NCI-H345 treated with DMSO at 0.1 percent for 48 hours (cell line): Measurements from ENCODE around the gene SMAD6.

Source experiments
- DNase-seq: peaks from one replicate; lab custom pipeline; 2025; ENCODE audit not compliant: unreplicated experiment; lab: John Stamatoyannopoulos, UW

Gene SMAD6

GRCh38 chr15:66702035-66702786, at the start of gene SMAD6:
Gene SMAD6 (plus strand): TSS chr15:66702236. CDS start chr15:66703259, 1,023 bp downstream.
- no peak for DNase-seq

DNA sequence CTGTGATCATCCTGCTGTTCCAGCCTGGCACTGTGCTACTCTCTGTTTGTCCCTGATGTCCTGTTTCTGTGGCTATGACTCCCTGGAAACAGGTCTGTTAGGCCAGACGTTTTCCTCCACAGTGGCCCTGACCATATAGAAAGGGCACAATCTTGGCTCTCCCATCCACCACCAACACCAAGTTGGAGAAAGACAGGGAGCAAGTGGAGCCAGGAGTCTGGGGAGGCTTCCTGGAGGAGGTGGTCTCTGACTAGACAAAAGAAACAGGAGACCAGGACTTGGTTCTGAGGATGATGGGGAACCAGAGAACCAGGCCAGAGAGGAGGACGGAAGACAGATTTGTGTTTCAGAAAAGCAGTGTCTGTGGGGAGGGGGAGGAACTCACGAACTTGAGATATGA, 49.2 kb upstream of the SMAD6 start:
- no peak for DNase-seq

DNA sequence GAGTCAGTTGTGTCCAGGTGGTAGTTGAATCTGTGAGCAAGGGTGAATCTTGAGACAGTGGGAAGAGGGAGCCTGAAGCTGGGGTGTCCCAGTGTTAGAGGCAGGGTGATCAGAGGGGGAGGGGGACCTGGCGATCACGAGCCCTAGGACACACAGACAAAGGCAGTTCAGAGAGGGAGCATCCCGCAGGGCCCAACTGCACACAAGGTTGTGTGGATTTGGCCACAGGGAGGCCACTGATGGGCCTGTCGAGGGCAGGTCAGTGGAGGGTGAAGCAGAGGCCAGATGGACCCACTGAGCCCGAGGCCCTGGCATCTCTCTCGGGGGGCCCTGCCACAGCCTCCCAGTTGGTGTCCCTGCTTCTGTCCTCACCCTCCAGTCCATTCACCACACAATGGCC, 48.6 kb upstream of the SMAD6 start:
- no peak for DNase-seq

DNA sequence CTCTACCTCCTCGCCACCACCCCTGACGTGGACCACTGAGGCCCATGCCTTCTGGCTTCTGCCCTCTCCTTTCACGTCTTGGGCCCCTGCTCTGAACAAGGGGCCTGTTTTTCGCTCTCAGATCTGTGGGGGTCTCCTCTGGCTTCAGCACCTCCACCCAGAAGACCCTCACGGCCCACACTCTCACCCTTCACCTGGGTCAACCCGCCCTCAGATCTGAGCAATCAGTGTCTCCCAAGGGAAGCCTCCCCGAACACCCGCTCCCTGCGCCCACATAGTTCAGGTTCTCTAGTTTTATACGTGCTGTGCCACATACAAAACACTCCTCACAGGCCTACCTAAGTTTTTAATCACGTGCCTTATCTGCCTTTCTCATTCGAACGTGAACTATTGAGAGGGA, 48.2 kb upstream of the SMAD6 start:
- no peak for DNase-seq

- no peak for DNase-seq
These were observed 47.7 kb upstream of the SMAD6 start for GRCh38 chr15:66654361-66654738.

DNA sequence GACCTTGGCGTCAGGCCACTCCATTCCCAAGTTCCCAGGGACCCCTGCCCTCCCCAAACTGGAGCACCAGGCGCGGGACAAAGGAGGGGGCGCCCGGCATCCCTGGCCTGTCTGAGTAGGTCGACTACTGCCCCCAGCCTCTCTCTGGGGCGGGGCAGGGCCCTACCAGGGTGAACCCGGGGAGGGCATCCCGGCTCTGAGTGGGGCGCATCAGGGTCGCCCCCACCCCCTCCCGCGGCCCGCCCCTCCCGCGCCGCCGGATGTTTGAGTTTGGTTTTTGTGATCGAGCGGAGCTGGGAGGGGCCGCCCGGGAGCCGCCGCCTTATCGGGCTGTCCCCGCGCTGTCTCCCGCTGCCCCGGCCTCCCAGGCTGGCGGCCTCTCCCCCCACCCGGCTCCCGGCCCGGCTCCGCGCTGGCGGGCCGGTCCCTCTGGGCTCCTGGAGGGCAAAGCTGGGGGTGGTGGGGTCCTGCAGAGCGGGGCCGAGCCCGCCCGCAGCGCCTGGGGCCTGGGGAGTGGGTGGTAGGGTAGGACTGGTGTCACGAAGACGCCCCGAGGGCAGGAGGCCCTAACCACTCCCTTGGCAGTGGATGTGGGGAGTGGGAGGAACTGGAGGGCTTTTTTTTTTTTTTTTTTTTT, 47.2 kb upstream of the SMAD6 start:
- DNase-seq: no peak

DNA sequence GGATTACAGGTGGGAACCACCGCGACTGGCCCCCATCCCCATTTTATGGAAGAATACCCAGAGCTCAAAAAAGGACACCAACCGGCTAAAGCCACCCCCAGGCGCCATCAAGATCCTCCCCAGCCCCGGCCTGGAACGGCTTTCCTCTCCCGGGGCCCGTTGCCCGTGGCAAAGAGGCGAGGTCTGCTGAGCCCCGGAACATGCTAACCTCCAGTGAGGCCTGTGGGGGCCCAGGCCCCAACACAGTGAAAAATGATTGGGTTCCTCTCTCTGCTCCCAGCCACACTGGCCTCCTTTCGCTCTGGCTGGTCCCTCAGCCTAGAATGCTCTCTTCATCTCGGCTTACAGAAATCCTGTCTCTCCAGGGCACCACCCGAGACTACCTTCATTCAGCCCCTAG, 46.5 kb upstream of the SMAD6 start:
- DNase-seq: no peak

DNA sequence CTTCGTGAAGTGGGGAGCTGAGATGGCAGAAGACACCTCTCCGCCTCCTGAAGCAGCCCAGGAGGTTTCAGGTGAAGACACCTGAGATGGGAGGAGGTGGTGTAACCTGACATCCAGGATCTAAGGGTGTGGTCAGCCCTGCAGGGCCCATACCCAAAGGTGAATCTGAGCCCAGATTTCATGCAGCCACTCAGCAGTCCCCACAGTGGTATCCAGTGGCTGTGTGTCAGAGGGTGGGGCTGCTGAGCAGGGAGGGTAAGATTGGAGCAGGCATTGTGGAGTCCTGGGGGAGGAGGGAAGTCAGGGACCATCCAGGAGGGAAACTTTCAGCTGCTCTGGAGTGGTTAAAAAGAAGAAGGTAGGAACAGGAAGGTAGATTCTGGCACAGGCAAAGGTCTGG, 46.0 kb upstream of the SMAD6 start:
- no peak for DNase-seq

GRCh38 chr15:66657185-66658020, 44.6 kb upstream of the SMAD6 start:
- DNase-seq: no peak

DNA sequence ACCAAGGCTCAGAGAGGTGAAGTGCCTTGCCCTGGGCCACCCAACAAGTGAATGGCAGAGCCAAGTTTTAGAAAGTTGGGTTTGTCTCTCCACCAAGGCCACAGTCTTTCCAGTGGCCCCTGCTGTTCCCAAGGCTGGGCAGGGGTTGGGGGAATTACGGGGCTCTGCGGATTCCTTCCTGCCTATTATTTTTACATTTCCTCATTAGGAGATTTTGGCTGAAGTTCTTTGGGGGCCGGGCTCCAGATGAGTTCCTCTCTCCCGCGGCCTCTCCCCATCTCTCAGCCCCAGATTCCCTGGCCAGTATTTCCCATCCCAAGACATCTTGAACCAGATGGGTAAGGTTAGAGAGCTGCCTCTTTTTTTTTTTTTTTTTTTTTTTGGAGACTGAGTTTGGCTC, 44.0 kb upstream of the SMAD6 start:
- no peak for DNase-seq

GRCh38 chr15:66658855-66659254, 43.2 kb upstream of the SMAD6 start:
- no peak for DNase-seq

- DNase-seq: no peak
These were observed 42.7 kb upstream of the SMAD6 start for GRCh38 chr15:66659384-66659783.

GRCh38 chr15:66661432-66662096, 40.5 kb upstream of the SMAD6 start:
- no peak for DNase-seq

GRCh38 chr15:66662522-66662921, 39.5 kb upstream of the SMAD6 start:
- DNase-seq: no peak

DNA sequence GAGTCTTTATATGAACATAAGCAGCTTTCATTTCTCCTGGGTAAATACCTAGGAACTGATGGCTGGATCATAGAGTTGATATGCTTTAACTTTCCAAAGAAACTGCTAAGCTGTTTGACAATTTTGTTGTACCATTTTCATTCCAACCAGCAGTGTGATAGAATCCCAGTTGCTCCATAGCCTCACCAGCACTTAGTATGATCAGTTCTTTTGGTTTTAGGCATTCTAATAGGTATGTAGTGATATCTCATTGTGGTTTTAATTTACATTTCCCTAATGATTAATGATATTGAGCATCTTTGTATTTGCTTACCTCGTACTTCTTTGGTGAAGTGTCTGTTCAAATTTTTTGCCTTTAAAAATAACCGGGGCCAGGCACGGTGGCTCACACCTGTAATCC, 38.4 kb upstream of the SMAD6 start:
- DNase-seq: no peak

DNA sequence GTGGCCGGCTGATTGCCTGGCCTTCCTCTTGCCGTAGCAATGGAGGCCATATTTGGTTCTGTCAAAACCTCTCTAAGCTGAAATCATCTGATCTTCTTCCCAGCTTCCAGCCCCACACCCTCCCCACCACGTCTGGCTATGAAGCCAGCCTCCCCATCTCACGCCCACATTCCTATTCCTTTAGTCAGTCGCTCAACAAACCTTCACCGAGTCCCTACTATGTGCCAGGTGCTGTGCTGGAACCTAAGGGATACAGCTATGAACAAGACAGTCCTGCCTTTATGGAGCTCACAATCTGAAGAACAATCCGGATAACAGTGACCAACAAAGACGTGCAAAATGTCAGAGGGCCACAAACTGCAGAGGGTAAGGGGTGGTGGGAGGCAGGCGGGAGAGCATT, 31.9 kb upstream of the SMAD6 start:
- no peak for DNase-seq

GRCh38 chr15:66670762-66671580, 31.1 kb upstream of the SMAD6 start:
- no peak for DNase-seq

DNA sequence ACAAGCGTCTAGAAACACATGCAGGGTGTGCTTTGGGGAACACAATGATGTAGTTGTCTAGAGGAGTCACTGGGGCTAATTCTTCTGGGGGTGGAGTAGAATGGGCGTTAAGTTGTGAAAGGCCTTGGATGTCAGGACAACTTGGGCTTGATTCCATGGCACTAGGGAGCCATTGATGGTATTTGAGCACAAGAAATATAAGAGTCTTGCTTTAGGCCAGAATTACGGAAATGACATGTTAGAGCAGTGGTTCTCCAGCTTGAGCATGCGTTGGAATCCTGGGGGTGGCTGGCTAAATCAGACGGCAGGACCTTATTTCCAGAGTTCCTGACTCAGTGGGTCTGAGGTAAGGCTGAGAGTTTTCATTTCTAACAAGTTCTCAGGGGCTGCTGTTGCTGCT, 29.2 kb upstream of the SMAD6 start:
- DNase-seq: no peak

- DNase-seq: no peak
These were observed 28.4 kb upstream of the SMAD6 start for GRCh38 chr15:66673410-66674322.

GRCh38 chr15:66674756-66675155, 27.3 kb upstream of the SMAD6 start:
- DNase-seq: no peak
